ENCODE data around the gene CFDP1. TPM values are rescaled to one million over a fixed set of nuclear protein-coding genes. Genes with fewer than 3 reads are reported as not detected.

The CFDP1 gene
- total RNA-seq, 1 donor from 2014 or later: 37.5 TPM

- Mint-ChIP-seq H3K36me3 (ENCODE audit: low read depth) (peaks cover 39% of the 10 kb centered on the region), H3K4me1 (ENCODE audit: low read depth) (peaks cover 1% of the 10 kb centered on the region), H3K27ac (no peak overlapping the region), H3K4me3 (ENCODE audit: low read depth) (no peak overlapping the region), H3K27me3 (ENCODE audit: low read depth) (peaks cover 20% of the 10 kb centered on the region), H3K9me3 (no peaks in the 10 kb centered on the region)
- intact Hi-C loops (cut with micrococcal nuclease): no loop called here
- DNase-seq (ENCODE audit: low spot score): no peak
These were observed 61.0 kb downstream of the CFDP1 start for GRCh38 chr16:75372236-75372856.

- no peak for DNase-seq (ENCODE audit: low spot score)
- H3K36me3 Mint-ChIP-seq (ENCODE audit: low read depth): peaks cover 31% of the 10 kb centered on the region
- H3K27me3 Mint-ChIP-seq (ENCODE audit: low read depth): peaks cover 10% of the 10 kb centered on the region
- H3K9me3 Mint-ChIP-seq: no peaks in the 10 kb centered on the region
- H3K4me3 Mint-ChIP-seq (ENCODE audit: low read depth): no peak overlapping the region
- intact Hi-C loops (cut with micrococcal nuclease): no loop called here
- H3K4me1 Mint-ChIP-seq (ENCODE audit: low read depth): no peaks in the 10 kb centered on the region
- H3K27ac Mint-ChIP-seq: no peak overlapping the region
These were observed 62.1 kb downstream of the CFDP1 start for GRCh38 chr16:75371171-75371570.

- no peak for DNase-seq (ENCODE audit: low spot score)
- Mint-ChIP-seq H3K36me3 (ENCODE audit: low read depth) (peaks cover 9% of the 10 kb centered on the region), H3K4me1 (ENCODE audit: low read depth) (no peaks in the 10 kb centered on the region), H3K27ac (no peak overlapping the region), H3K27me3 (ENCODE audit: low read depth) (no peaks in the 10 kb centered on the region), H3K4me3 (ENCODE audit: low read depth) (no peak overlapping the region), H3K9me3 (no peaks in the 10 kb centered on the region)
- intact Hi-C loops (cut with micrococcal nuclease): no loop called here
These were observed 69.0 kb downstream of the CFDP1 start for GRCh38 chr16:75364286-75364791.

- no peak for DNase-seq (ENCODE audit: low spot score)
- Mint-ChIP-seq H3K9me3 (no peaks in the 10 kb centered on the region), H3K27me3 (ENCODE audit: low read depth) (no peaks in the 10 kb centered on the region), H3K36me3 (ENCODE audit: low read depth) (peaks cover 9% of the 10 kb centered on the region), H3K4me3 (ENCODE audit: low read depth) (no peak overlapping the region), H3K27ac (no peak overlapping the region), H3K4me1 (ENCODE audit: low read depth) (no peaks in the 10 kb centered on the region)
- intact Hi-C loops (cut with micrococcal nuclease): no loop called here
These were observed 70.5 kb downstream of the CFDP1 start for GRCh38 chr16:75362846-75363245.

GRCh38 chr16:75361936-75362335 is 71.4 kb downstream of the CFDP1 start:
- Mint-ChIP-seq H3K36me3 (ENCODE audit: low read depth) (peaks cover 9% of the 10 kb centered on the region), H3K27me3 (ENCODE audit: low read depth) (no peaks in the 10 kb centered on the region), H3K4me1 (ENCODE audit: low read depth) (no peaks in the 10 kb centered on the region), H3K9me3 (no peaks in the 10 kb centered on the region), H3K4me3 (ENCODE audit: low read depth) (no peak overlapping the region), H3K27ac (no peak overlapping the region)
- no peak for DNase-seq (ENCODE audit: low spot score)
- intact Hi-C loops (cut with micrococcal nuclease): no loop called here

GRCh38 chr16:75354170-75354569 is 79.1 kb downstream of the CFDP1 start:
- no peak overlapping the region for H3K4me3 Mint-ChIP-seq (ENCODE audit: low read depth)
- intact Hi-C loops (cut with micrococcal nuclease): no loop called here
- H3K9me3 Mint-ChIP-seq: no peaks in the 10 kb centered on the region
- DNase-seq (ENCODE audit: low spot score): no peak
- H3K27ac Mint-ChIP-seq: no peak overlapping the region
- no peaks in the 10 kb centered on the region for H3K27me3 Mint-ChIP-seq (ENCODE audit: low read depth)
- H3K4me1 Mint-ChIP-seq (ENCODE audit: low read depth): no peaks in the 10 kb centered on the region
- H3K36me3 Mint-ChIP-seq (ENCODE audit: low read depth): peaks cover 2% of the 10 kb centered on the region

- intact Hi-C loops (cut with micrococcal nuclease): no loop called here
- no peaks in the 10 kb centered on the region for H3K4me1 Mint-ChIP-seq (ENCODE audit: low read depth)
- H3K36me3 Mint-ChIP-seq (ENCODE audit: low read depth): peaks cover 2% of the 10 kb centered on the region
- H3K27ac Mint-ChIP-seq: no peak overlapping the region
- DNase-seq (ENCODE audit: low spot score): no peak
- no peaks in the 10 kb centered on the region for H3K27me3 Mint-ChIP-seq (ENCODE audit: low read depth)
- no peak overlapping the region for H3K4me3 Mint-ChIP-seq (ENCODE audit: low read depth)
- no peaks in the 10 kb centered on the region for H3K9me3 Mint-ChIP-seq
These were observed 82.1 kb downstream of the CFDP1 start for GRCh38 chr16:75351183-75351582.

- Mint-ChIP-seq H3K4me3 (ENCODE audit: low read depth) (no peak overlapping the region), H3K9me3 (no peaks in the 10 kb centered on the region), H3K27me3 (ENCODE audit: low read depth) (no peaks in the 10 kb centered on the region), H3K4me1 (ENCODE audit: low read depth) (no peaks in the 10 kb centered on the region), H3K27ac (no peak overlapping the region), H3K36me3 (ENCODE audit: low read depth) (peaks cover 3% of the 10 kb centered on the region)
- DNase-seq (ENCODE audit: low spot score): no peak
- intact Hi-C loops (cut with micrococcal nuclease): no loop called here
These were observed 87.6 kb downstream of the CFDP1 start for GRCh38 chr16:75345711-75346110.

- H3K4me1 Mint-ChIP-seq (ENCODE audit: low read depth): no peaks in the 10 kb centered on the region
- intact Hi-C loops (cut with micrococcal nuclease): no loop called here
- H3K27ac Mint-ChIP-seq: no peak overlapping the region
- H3K4me3 Mint-ChIP-seq (ENCODE audit: low read depth): no peak overlapping the region
- DNase-seq (ENCODE audit: low spot score): no peak
- peaks cover 3% of the 10 kb centered on the region for H3K36me3 Mint-ChIP-seq (ENCODE audit: low read depth)
- no peaks in the 10 kb centered on the region for H3K27me3 Mint-ChIP-seq (ENCODE audit: low read depth)
- no peaks in the 10 kb centered on the region for H3K9me3 Mint-ChIP-seq
These were observed 89.4 kb downstream of the CFDP1 start for GRCh38 chr16:75343941-75344340.

- intact Hi-C loops (cut with micrococcal nuclease): no loop called here
- Mint-ChIP-seq H3K9me3 (no peaks in the 10 kb centered on the region), H3K4me1 (ENCODE audit: low read depth) (no peaks in the 10 kb centered on the region), H3K27ac (no peak overlapping the region), H3K36me3 (ENCODE audit: low read depth) (peaks cover 3% of the 10 kb centered on the region), H3K27me3 (ENCODE audit: low read depth) (no peaks in the 10 kb centered on the region), H3K4me3 (ENCODE audit: low read depth) (no peak overlapping the region)
- DNase-seq (ENCODE audit: low spot score): no peak
These were observed 90.0 kb downstream of the CFDP1 start for GRCh38 chr16:75343286-75343685.

- peaks cover 3% of the 10 kb centered on the region for H3K36me3 Mint-ChIP-seq (ENCODE audit: low read depth)
- intact Hi-C loops (cut with micrococcal nuclease): no loop called here
- no peak for DNase-seq (ENCODE audit: low spot score)
- H3K9me3 Mint-ChIP-seq: no peaks in the 10 kb centered on the region
- no peak overlapping the region for H3K27ac Mint-ChIP-seq
- H3K27me3 Mint-ChIP-seq (ENCODE audit: low read depth): no peaks in the 10 kb centered on the region
- no peaks in the 10 kb centered on the region for H3K4me1 Mint-ChIP-seq (ENCODE audit: low read depth)
- no peak overlapping the region for H3K4me3 Mint-ChIP-seq (ENCODE audit: low read depth)
These were observed 90.9 kb downstream of the CFDP1 start for GRCh38 chr16:75342308-75342811.

GRCh38 chr16:75341564-75342307 is 91.6 kb downstream of the CFDP1 start:
- no peak for DNase-seq (ENCODE audit: low spot score)
- Mint-ChIP-seq H3K4me3 (ENCODE audit: low read depth) (no peak overlapping the region), H3K4me1 (ENCODE audit: low read depth) (no peaks in the 10 kb centered on the region), H3K27me3 (ENCODE audit: low read depth) (no peaks in the 10 kb centered on the region), H3K36me3 (ENCODE audit: low read depth) (peaks cover 3% of the 10 kb centered on the region), H3K27ac (no peak overlapping the region), H3K9me3 (no peaks in the 10 kb centered on the region)
- intact Hi-C loops (cut with micrococcal nuclease): no loop called here

- H3K9me3 Mint-ChIP-seq: no peaks in the 10 kb centered on the region
- H3K36me3 Mint-ChIP-seq (ENCODE audit: low read depth): peaks cover 1% of the 10 kb centered on the region
- intact Hi-C loops (cut with micrococcal nuclease): no loop called here
- no peaks in the 10 kb centered on the region for H3K4me1 Mint-ChIP-seq (ENCODE audit: low read depth)
- H3K4me3 Mint-ChIP-seq (ENCODE audit: low read depth): no peak overlapping the region
- H3K27ac Mint-ChIP-seq: no peak overlapping the region
- DNase-seq (ENCODE audit: low spot score): no peak
- no peaks in the 10 kb centered on the region for H3K27me3 Mint-ChIP-seq (ENCODE audit: low read depth)
These were observed 92.4 kb downstream of the CFDP1 start for GRCh38 chr16:75340741-75341491.

Measured in activated T-helper 2 cell treated with anti-CD3 and anti-CD28 coated beads, Interferon-gamma antibody, Interleukin-2, Interleukin-4, amounts not matched to agents 10 μg/mL and 5 μg/mL and 100 μg/mL, durations not matched to agents 14 hours and 24 hours and 36 hours (primary cell).